SK-N-SH (cell line): ENCODE results near the gene BEST3. TPM values are rescaled to one million over a fixed set of nuclear protein-coding genes. Genes with fewer than 3 reads are reported as not detected.

Experiments used
- CTCF ChIA-PET: fragments of 300-600, 350-600 bp; formaldehyde crosslinking; extraction: SDS; loops from one replicate; lab custom pipeline; 2021; lab: Yijun Ruan, JAX
- POLR2A ChIA-PET: fragments of 350-600 bp; sonication (Branson Sonifier 250); formaldehyde crosslinking; extraction: SDS; loops from one replicate; lab custom pipeline; 2020; ENCODE audit warnings: antibody characterized with exemption, inconsistent platforms; lab: Yijun Ruan, JAX
- DNase-seq: peaks from one replicate; pipeline ENCODE4 v3.0.0; 2012
- H2AFZ ChIP-seq: fragments of 200-600 bp; sonication (generic); 2 replicates; pipeline ENCODE4 v1.8.1; 2016; ENCODE audit warnings: antibody characterized with exemption, mild to moderate bottlenecking, low read depth
- H3F3A ChIP-seq: fragments of 200-600 bp; sonication (generic); replicated peaks from 2 replicates; pipeline ENCODE3; 2016; ENCODE audit warnings: antibody characterized with exemption, mild to moderate bottlenecking; ENCODE audit not compliant: insufficient read depth
- H3K27ac ChIP-seq, 2 experiments: fragments of 200-500 bp in 1 of 2; fragments of 200-600 bp in 1 of 2; sonication (Bioruptor generic) in 1 of 2; sonication (generic), shearing (Covaris generic) in 1 of 2; 2 replicates each; pipeline versions ENCODE4 v1.5.1 to v1.6.1; 2014 to 2016; ENCODE audit warnings: low read depth in 2 of 2, inconsistent platforms in 1 of 2, low read length in 1 of 2, mild to moderate bottlenecking in 1 of 2, mixed read lengths in 1 of 2
- H3K27me3 ChIP-seq: fragments of 200-600 bp; sonication (generic), shearing (Covaris generic); 2 replicates; pipeline ENCODE4 v1.6.1; 2016; ENCODE audit warnings: mixed run types; ENCODE audit not compliant: insufficient read depth
- H3K36me3 ChIP-seq, 2 experiments: fragments of 200-500 bp in 1 of 2; fragments of 200-600 bp in 1 of 2; sonication (Bioruptor generic) in 1 of 2; sonication (generic) in 1 of 2; replicated peaks in 1 of 2; 2 replicates each; pipeline versions ENCODE3 to v1.5.1; 2014 to 2016; ENCODE audit warnings: low read length in 1 of 2, mild to moderate bottlenecking in 1 of 2; ENCODE audit not compliant: insufficient read depth in 2 of 2, control insufficient read depth in 1 of 2
- H3K4me1 ChIP-seq, 2 experiments: fragments of 200-500 bp in 1 of 2; fragments of 200-600 bp in 1 of 2; sonication (Bioruptor generic) in 1 of 2; sonication (generic), shearing (Covaris generic) in 1 of 2; 2 replicates each; pipeline versions ENCODE4 v1.5.1 to v1.6.1; 2014 to 2016; ENCODE audit warnings: low read depth in 1 of 2, low read length in 1 of 2, mixed run types in 1 of 2; ENCODE audit not compliant: insufficient read depth in 2 of 2, control insufficient read depth in 1 of 2
- H3K4me2 ChIP-seq: fragments of 200-600 bp; sonication (generic), shearing (Covaris generic); 2 replicates; pipeline ENCODE4 v1.6.1; 2017; ENCODE audit warnings: mixed run types
- H3K4me3 ChIP-seq, 2 experiments: fragments of 200-500 bp in 1 of 2; fragments of 200-600 bp in 1 of 2; sonication (Bioruptor generic) in 1 of 2; sonication (generic), shearing (Covaris generic) in 1 of 2; 2 replicates each; pipeline versions ENCODE4 v1.5.1 to v1.8.1; 2014 to 2016; ENCODE audit warnings: low read depth in 2 of 2, inconsistent platforms in 1 of 2, low read length in 1 of 2, mild to moderate bottlenecking in 1 of 2, mixed read lengths in 1 of 2, moderate library complexity in 1 of 2
- H3K79me2 ChIP-seq: fragments of 200-600 bp; sonication (generic); 2 replicates; pipeline ENCODE4 v1.8.1; 2017; ENCODE audit warnings: mild to moderate bottlenecking; ENCODE audit not compliant: insufficient read depth
- H3K9ac ChIP-seq: fragments of 200-600 bp; sonication (generic); 2 replicates; pipeline ENCODE4 v1.6.1; 2017; ENCODE audit warnings: mixed run types
- H3K9me2 ChIP-seq: fragments of 200-600 bp; sonication (generic); 2 replicates; pipeline ENCODE4 v1.6.1; 2017; ENCODE audit warnings: mixed run types
- H3K9me3 ChIP-seq: fragments of 200-600 bp; sonication (generic); 2 replicates; pipeline ENCODE4 v1.6.1; 2017; ENCODE audit warnings: mixed run types, mild to moderate bottlenecking, moderate library complexity
- H4K20me1 ChIP-seq: fragments of 200-600 bp; sonication (generic); 2 replicates; pipeline ENCODE4 v1.6.1; 2017; ENCODE audit warnings: mild to moderate bottlenecking, mixed run types; ENCODE audit not compliant: insufficient read depth
- EZH2phosphoT487 ChIP-seq: fragments of 200-600 bp; sonication (generic); IDR thresholded peaks from 2 replicates; pipeline ENCODE4 v1.6.1; 2017; ENCODE audit warnings: low read depth, mixed run types, mild to moderate bottlenecking, antibody characterized with exemption, moderate library complexity, borderline replicate concordance
- GATA2 ChIP-seq: sonication (generic); formaldehyde crosslinking; IDR thresholded peaks from 2 replicates; pipeline ENCODE4 v1.5.0; 2020; ENCODE audit warnings: mild to moderate bottlenecking, missing genetic modification reagents
- NFIC ChIP-seq: IDR thresholded peaks from 2 replicates; pipeline ENCODE4 v1.4.0; 2012; ENCODE audit warnings: borderline replicate concordance
- NRF1 ChIP-seq: IDR thresholded peaks from 2 replicates; pipeline ENCODE4 v1.6.1; 2012; ENCODE audit warnings: low read depth, mild to moderate bottlenecking, low read length
- POLR2AphosphoS5 ChIP-seq: IDR thresholded peaks from 2 replicates; pipeline ENCODE4 v1.6.1; 2012; ENCODE audit warnings: low read depth, low read length
- RCOR1 ChIP-seq: fragments of 150-350 bp; IDR thresholded peaks from 2 replicates; pipeline ENCODE4 v1.6.1; 2017; ENCODE audit warnings: antibody characterized with exemption, low read length
- RXRA ChIP-seq: IDR thresholded peaks from 2 replicates; pipeline ENCODE4 v1.4.0; 2012; ENCODE audit warnings: low read depth, mild to moderate bottlenecking, borderline replicate concordance
- TAF1 ChIP-seq: IDR thresholded peaks from 2 replicates; pipeline ENCODE4 v1.6.1; 2012; ENCODE audit warnings: low read depth, mild to moderate bottlenecking, low read length, moderate library complexity, borderline replicate concordance
- TEAD4 ChIP-seq: IDR thresholded peaks from 2 replicates; pipeline ENCODE4 v1.4.0; 2012; ENCODE audit warnings: mild to moderate bottlenecking, borderline replicate concordance; ENCODE audit not compliant: insufficient read depth
- WGBS: methylation state at CpG from one replicate; pipeline ENCODE4 v1.1.6; 2017; ENCODE audit warnings: low lambda C conversion rate; 5-methylcytosine and 5-hydroxymethylcytosine counted together
- polyA plus RNA-seq, 3 experiments: library from polyadenylated mRNA; depleted of rRNA; stranded (reverse); fragments of >200 nt; gene quantifications; 2 replicates each; pipeline ENCODE4 v1.2.3, GENCODE V29; 2012
- TF ChIP-seq, protein P1 (sequence below): IDR thresholded peaks from 2 replicates; pipeline ENCODE4 v1.4.0; 2012; ENCODE audit warnings: low read depth
- TF ChIP-seq, protein P2 (sequence below): IDR thresholded peaks from 2 replicates; pipeline ENCODE4; 2012
- TF ChIP-seq, protein P3 (sequence below): fragments of 150-350 bp; IDR thresholded peaks from 2 replicates; pipeline ENCODE4 v1.6.1; 2016; ENCODE audit warnings: mild to moderate bottlenecking, low read depth, low read length
- TF ChIP-seq, protein P4 (sequence below): fragments of 150-350 bp; IDR thresholded peaks from 2 replicates; pipeline ENCODE4 v1.6.1; 2017; ENCODE audit warnings: antibody characterized with exemption, low read length, low read depth, borderline replicate concordance

Gene BEST3
- 0.48 and 0.75 TPM in 2 replicates for polyA plus RNA-seq (2012; rRNA removed)
- polyA plus RNA-seq (2012; cell fraction: cytosol; rRNA removed), result 0.53 and 0.60 TPM in 2 replicates
- polyA plus RNA-seq (2012; cell fraction: nucleus; rRNA removed), result 0.49 and 0.86 TPM in 2 replicates

DNA sequence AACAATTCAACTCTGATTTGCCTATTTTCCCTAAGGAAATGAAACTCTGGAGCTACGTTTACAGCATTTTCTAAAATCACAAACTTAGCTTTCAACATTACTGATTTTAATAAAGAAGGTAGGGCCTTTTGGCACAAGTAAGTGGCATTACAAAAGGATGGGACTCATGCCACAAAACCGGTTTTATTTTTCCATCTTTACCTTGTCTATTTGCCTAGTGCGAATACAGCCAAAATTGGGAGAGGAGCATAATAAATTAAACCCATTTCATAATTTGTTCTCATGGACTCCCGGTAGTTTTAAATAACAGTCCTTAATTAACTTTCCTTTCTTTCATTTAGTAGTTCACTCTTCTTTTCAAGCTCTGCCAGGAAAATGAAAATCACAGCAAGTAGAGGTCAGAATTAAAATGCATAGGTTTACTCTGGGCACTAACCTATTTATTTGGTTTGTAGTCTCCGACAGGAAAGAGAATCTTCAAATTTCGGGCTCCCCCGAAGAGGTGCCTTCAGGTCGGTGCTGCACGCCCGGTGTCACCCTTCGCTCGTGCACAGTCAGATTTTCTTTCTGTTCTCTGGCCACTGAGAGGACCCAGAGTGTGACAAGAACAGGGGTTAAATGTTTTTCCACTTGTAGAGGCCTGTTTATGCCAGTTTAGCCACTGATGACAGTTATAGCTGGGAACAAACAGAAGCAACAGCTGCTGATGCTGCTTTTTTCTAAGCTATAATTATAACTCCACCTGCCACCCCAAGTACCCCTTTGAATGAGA, at the start of gene BEST3:
BEST3 (minus strand) TSS at position 535 of the 772 bp plus-strand sequence. CDS start 1,505 bp downstream, outside the sequence.
- Histone ChIP-seq H3K9me3 (no peaks in the 10 kb centered on the region), H3K9ac (no peak within 1 kb of the TSS), H3K9me2 (no peaks in the 10 kb centered on the region)
- ChIA-PET POLR2A (no interaction called here), CTCF (interaction anchor here (1.2 kb wide), 1 partner anchor 39 kb away, joined by 4 read pairs; no protein-coding TSS in a partner anchor)
- no peak for DNase-seq
- no peak for TF ChIP-seq RCOR1
- TF ChIP-seq EZH2phosphoT487, result no peak
- TF ChIP-seq, protein P1, sequence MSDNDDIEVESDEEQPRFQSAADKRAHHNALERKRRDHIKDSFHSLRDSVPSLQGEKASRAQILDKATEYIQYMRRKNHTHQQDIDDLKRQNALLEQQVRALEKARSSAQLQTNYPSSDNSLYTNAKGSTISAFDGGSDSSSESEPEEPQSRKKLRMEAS, result no peak
- TF ChIP-seq POLR2AphosphoS5, result no peak
- no peak for TF ChIP-seq GATA2 (CRISPR knock-in tag)
- TF ChIP-seq, protein P2, sequence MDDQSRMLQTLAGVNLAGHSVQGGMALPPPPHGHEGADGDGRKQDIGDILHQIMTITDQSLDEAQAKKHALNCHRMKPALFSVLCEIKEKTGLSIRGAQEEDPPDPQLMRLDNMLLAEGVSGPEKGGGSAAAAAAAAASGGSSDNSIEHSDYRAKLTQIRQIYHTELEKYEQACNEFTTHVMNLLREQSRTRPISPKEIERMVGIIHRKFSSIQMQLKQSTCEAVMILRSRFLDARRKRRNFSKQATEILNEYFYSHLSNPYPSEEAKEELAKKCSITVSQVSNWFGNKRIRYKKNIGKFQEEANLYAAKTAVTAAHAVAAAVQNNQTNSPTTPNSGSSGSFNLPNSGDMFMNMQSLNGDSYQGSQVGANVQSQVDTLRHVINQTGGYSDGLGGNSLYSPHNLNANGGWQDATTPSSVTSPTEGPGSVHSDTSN, result no peak
- TF ChIP-seq TAF1, result no peak
- TF ChIP-seq, protein P3, sequence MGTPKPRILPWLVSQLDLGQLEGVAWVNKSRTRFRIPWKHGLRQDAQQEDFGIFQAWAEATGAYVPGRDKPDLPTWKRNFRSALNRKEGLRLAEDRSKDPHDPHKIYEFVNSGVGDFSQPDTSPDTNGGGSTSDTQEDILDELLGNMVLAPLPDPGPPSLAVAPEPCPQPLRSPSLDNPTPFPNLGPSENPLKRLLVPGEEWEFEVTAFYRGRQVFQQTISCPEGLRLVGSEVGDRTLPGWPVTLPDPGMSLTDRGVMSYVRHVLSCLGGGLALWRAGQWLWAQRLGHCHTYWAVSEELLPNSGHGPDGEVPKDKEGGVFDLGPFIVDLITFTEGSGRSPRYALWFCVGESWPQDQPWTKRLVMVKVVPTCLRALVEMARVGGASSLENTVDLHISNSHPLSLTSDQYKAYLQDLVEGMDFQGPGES, result no peak
- TF ChIP-seq NFIC, result no peak
- TF ChIP-seq, all 33 proteins: peak for 0
- no peak within 1 kb of the TSS for H2AFZ ChIP-seq
- H3K4me1 ChIP-seq, result no peaks in the 10 kb centered on the region
- WGBS, result 95% methylated on average over 12 of the region's 12 CpGs
- no peaks in the 10 kb centered on the region for H3K36me3 ChIP-seq
- H3F3A ChIP-seq, result no peaks in the 10 kb centered on the region
- no peaks in the 10 kb centered on the region for H3K79me2 ChIP-seq
- no peaks in the 10 kb centered on the region for H4K20me1 ChIP-seq
- no peak within 1 kb of the TSS for H3K4me2 ChIP-seq
- H3K27me3 ChIP-seq, result no peaks in the 10 kb centered on the region
- no peak within 1 kb of the TSS for H3K4me3 ChIP-seq
- no peak within 1 kb of the TSS for H3K27ac ChIP-seq

DNA sequence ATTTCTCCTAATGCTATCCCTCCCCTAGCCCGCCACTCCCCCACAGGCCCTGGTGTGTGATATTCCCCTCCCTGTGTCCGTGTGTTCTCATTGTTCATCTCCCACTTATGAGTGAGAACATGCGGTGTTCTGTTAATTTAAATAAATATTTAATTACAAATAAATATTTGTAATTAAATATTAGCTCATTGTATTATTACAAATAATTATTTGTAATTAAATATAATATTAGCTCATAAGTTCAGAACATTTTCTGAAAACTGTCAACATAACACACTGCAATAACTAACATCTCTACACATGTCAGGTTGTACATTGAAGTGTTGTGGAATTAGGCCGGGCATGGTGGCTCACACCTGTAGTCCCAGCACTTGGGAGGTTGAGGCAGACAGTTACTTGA, 45.0 kb upstream of the BEST3 start:
- H3K4me1 ChIP-seq, result peaks cover 0 to 4% of the 10 kb centered on the region in 2 experiments; a peak in 3 of 4 replicates
- no peak overlapping the region for H3K4me3 ChIP-seq
- peaks cover 8% of the 10 kb centered on the region; the same call in 1 of the 2 replicates for H3K79me2 ChIP-seq
- no peaks in the 10 kb centered on the region for H3F3A ChIP-seq
- no peaks in the 10 kb centered on the region for H3K9me3 ChIP-seq
- H3K9me2 ChIP-seq, result no peaks in the 10 kb centered on the region
- no peak overlapping the region for H2AFZ ChIP-seq
- no peak for TF ChIP-seq NRF1
- TF ChIP-seq RXRA, result no peak
- TF ChIP-seq TEAD4, result no peak
- TF ChIP-seq GATA2 (CRISPR knock-in tag), result no peak
- TF ChIP-seq, protein P4, sequence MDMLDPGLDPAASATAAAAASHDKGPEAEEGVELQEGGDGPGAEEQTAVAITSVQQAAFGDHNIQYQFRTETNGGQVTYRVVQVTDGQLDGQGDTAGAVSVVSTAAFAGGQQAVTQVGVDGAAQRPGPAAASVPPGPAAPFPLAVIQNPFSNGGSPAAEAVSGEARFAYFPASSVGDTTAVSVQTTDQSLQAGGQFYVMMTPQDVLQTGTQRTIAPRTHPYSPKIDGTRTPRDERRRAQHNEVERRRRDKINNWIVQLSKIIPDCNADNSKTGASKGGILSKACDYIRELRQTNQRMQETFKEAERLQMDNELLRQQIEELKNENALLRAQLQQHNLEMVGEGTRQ, result no peak
- no peaks in the 10 kb centered on the region for H3K27me3 ChIP-seq
- no peaks in the 10 kb centered on the region for H3K36me3 ChIP-seq
- ChIA-PET POLR2A (no interaction called here), CTCF (no interaction called here)
- no peak overlapping the region for H3K4me2 ChIP-seq
- DNase-seq, result no peak
- no peak overlapping the region for H3K9ac ChIP-seq
- no peaks in the 10 kb centered on the region for H4K20me1 ChIP-seq
- no peak overlapping the region for H3K27ac ChIP-seq
- WGBS, result 93% methylated on average over 4 of the region's 4 CpGs
